GM19463 (cell line): ENCODE results near the gene HERC2.
"Not testable (repeated sequence)": the region's sequence is repeated elsewhere in the genome, so short reads cannot be mapped to it uniquely, and the experiment has no call there.

Experiments used
- ATAC-seq: cut with Tn5 transposase; IDR thresholded peaks from one replicate; pipeline ENCODE4 v1.9.1; 2021; ENCODE audit warnings: mild to moderate bottlenecking, moderate library complexity; ENCODE audit not compliant: unreplicated experiment

Gene HERC2, protein sequence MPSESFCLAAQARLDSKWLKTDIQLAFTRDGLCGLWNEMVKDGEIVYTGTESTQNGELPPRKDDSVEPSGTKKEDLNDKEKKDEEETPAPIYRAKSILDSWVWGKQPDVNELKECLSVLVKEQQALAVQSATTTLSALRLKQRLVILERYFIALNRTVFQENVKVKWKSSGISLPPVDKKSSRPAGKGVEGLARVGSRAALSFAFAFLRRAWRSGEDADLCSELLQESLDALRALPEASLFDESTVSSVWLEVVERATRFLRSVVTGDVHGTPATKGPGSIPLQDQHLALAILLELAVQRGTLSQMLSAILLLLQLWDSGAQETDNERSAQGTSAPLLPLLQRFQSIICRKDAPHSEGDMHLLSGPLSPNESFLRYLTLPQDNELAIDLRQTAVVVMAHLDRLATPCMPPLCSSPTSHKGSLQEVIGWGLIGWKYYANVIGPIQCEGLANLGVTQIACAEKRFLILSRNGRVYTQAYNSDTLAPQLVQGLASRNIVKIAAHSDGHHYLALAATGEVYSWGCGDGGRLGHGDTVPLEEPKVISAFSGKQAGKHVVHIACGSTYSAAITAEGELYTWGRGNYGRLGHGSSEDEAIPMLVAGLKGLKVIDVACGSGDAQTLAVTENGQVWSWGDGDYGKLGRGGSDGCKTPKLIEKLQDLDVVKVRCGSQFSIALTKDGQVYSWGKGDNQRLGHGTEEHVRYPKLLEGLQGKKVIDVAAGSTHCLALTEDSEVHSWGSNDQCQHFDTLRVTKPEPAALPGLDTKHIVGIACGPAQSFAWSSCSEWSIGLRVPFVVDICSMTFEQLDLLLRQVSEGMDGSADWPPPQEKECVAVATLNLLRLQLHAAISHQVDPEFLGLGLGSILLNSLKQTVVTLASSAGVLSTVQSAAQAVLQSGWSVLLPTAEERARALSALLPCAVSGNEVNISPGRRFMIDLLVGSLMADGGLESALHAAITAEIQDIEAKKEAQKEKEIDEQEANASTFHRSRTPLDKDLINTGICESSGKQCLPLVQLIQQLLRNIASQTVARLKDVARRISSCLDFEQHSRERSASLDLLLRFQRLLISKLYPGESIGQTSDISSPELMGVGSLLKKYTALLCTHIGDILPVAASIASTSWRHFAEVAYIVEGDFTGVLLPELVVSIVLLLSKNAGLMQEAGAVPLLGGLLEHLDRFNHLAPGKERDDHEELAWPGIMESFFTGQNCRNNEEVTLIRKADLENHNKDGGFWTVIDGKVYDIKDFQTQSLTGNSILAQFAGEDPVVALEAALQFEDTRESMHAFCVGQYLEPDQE (N-terminal part only)

GRCh38 chr15:28322129-28322588 is at the start of gene HERC2:
TSS of gene HERC2 (minus strand) at chr15:28322179. CDS start at chr15:28321433, 746 bp downstream.
- not testable (repeated sequence) for ATAC-seq

- ATAC-seq: not testable (repeated sequence)
Observed at GRCh38 chr15:28365502-28365901, 43.5 kb upstream of the HERC2 start.

- not testable (repeated sequence) for ATAC-seq
Observed at GRCh38 chr15:28357984-28358383, 36.0 kb upstream of the HERC2 start, which contains the start of gene GOLGA6L24. TSS of gene GOLGA6L24 (minus strand) at chr15:28358084. CDS start at chr15:28358023, 61 bp downstream.

DNA sequence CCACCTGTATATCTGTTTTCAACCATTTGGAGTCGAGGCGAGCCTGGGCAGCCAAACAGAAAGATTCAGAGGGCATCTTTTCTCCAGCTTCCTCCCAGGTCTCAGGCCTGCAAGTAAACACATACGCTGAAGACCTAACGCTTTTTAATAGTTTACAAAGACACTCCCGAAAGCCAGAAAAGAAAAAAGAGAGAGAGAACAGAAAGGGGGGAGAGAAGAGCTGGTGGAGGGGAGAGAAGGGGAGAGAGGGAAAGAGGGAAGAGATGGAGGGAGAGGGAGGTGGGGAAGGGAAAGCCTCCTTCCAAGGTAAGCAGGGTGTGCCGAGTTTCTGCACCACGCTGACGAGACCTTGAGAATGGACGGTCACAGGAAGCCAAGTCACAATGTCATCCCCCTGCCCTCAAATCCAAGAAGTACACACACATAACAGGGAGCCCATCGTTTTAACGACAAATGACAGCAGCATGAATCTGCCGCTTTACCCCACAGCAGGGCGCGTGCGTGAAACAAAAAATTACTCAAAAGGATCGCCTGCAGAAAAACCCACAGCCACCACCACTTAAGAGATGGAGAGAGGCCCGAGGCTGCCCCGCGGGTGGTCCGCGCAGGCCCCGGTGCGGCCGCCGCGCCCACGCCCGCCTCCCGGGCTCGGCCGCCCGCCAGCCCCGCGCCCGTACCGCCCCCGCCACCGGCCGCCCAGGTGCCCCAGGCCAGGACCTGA is 461 bp downstream of the HERC2 start:
- not testable (repeated sequence) for ATAC-seq

DNA sequence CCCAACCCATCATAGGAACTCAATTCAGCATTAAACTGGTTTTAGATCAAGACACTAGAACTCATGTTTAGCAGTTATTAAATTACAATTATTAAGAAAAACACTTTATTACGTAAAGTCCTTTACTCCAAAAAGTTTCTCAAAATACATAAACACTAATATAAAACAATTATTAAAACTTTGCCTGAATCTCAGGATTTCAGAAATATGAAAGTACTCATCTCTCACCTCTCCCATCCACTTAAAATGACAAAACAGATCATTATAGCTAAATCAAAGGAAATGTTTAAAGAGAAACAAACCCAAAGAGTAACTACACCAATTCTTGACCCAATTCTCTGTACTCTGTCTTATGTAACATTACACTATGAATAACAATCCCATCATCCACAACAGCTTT is 2.3 kb downstream of the HERC2 start:
- ATAC-seq: not testable (repeated sequence)

GRCh38 chr15:28318828-28319227 is 3.2 kb downstream of the HERC2 start:
- ATAC-seq: not testable (repeated sequence)

DNA sequence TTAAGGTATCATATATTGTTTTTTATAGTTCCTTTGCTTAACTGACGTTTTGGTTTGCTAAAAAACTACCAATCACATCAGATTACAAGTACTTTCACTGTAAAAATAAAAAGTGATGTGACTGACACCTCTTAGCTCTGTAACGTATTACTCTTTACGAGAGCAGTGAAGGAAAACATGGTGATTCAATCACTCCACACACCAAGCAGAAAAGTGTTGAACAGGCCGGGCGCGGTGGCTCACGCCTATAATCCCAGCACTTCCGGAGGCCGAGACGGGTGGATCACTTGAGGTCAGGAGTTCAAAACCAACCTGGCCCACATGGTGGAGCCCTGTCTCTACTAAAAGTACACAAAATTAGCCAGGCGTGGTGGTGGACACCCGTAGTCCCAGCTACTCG is 3.9 kb downstream of the HERC2 start:
- ATAC-seq: not testable (repeated sequence)

GRCh38 chr15:28316958-28317357 is 5.0 kb downstream of the HERC2 start:
- not testable (repeated sequence) for ATAC-seq

DNA sequence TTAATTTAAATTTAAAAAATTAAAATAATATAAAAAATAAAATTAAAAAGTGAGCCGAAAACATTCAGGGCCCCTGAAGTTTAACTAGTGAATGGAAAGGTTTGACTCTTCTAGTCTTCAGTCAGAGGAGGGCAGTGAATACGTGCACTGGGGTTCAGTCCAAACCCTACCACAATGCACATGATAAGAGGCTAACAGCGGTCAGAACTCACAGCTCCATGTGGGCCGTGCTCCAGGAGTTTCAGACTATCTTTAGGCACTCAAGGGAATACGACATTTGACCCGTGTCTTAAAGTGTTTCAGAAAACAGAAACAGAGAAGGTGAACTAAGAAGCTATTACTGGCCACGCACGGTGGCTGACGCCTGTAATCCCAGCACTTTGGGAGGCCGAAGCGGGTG is 11.5 kb downstream of the HERC2 start:
- not testable (repeated sequence) for ATAC-seq

DNA sequence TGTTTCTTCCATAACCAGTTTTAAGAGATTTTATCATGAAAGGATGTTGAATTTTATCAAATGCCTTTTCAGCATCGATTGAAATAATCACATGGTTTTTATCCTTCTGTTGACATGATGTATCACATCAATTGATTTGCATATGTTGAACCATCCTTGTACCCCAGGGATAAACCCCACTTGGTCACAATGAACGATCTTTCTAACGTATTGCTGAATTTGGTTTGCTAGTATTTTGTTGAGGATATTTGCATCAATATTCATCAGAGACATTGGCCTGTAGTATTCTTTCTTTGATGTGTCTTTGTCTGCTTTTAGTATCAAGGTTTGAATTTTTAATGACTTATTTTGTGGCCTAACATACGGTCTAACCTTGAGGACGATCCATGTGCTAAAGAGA is 13.3 kb downstream of the HERC2 start:
- not testable (repeated sequence) for ATAC-seq

DNA sequence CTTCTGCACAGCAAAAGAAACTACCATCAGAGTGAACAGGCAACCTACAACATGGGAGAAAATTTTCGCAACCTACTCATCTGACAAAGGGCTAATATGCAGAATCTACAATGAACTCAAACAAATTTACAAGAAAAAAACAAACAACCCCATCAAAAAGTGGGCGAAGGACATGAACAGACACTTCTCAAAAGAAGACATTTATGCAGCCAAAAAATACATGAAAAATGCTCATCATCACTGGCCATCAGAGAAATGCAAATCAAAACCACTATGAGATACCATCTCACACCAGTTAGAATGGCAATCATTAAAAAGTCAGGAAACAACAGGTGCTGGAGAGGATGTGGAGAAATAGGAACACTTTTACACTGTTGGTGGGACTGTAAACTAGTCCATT is 16.3 kb downstream of the HERC2 start:
- ATAC-seq: not testable (repeated sequence)

- not testable (repeated sequence) for ATAC-seq
Observed at GRCh38 chr15:28297434-28297833, 24.5 kb downstream of the HERC2 start.

DNA sequence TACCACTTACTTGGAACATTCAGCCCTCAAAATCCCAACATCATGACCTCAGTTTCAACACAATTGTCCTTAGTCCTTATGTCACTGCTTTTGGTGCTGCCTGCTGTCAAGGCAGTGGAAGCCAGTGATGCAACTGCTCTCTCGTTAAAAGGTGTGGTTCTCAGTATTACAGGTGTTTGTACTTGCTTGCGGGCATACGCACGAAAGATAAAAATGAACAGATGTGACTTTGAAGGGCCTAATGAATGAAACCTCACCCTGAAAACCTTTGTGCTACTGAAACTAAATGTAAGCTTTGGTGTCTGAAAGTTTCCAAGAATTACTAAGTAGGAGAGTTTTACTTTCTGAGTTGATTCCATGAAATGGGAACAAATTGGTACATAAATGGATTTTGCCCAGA is 25.2 kb downstream of the HERC2 start:
- not testable (repeated sequence) for ATAC-seq

DNA sequence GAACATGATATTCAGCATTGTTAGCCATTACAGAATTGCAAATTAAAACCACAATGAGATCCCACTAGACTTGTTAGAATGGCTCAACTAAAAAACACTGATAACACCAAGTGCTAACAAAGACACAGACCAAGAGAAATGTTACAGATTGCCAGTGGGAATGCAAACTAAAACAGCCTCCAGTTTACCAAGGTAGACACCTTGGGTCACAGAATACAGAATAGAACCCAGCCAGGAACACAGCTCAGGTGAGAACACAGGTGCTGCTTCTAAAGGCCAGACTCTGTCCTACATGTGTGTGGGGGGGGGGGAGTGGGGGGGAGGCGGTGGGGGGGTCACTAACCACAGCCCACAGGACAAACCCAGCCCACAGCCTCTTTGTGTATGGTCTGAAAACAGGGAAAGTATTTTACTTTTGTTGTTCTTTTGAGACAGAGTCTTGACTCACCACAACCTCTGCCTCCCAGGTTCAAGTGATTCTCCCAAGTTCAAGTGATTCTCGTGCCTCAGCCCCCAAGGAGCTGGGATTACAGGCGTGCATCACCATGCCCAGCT is 26.9 kb downstream of the HERC2 start:
- not testable (repeated sequence) for ATAC-seq

DNA sequence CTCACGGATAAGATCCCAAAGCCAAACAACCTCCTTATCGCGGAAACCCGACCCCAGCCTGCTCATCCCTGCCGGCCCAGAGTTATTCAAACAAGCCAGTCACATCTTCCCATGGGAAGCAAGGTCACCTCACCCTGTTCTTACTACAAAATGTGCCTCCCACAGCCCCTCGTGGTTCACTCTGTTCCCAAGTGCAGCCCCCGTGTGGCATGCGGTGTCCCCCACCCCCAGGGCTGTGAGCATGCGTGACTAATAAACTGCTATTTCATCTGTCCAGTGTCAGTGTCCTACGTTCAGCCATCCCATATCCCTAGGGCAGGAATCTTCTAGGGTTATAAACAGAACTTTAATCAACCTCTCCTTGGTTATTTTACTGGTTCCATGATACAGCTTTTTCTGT is 27.4 kb downstream of the HERC2 start:
- ATAC-seq: not testable (repeated sequence)

DNA sequence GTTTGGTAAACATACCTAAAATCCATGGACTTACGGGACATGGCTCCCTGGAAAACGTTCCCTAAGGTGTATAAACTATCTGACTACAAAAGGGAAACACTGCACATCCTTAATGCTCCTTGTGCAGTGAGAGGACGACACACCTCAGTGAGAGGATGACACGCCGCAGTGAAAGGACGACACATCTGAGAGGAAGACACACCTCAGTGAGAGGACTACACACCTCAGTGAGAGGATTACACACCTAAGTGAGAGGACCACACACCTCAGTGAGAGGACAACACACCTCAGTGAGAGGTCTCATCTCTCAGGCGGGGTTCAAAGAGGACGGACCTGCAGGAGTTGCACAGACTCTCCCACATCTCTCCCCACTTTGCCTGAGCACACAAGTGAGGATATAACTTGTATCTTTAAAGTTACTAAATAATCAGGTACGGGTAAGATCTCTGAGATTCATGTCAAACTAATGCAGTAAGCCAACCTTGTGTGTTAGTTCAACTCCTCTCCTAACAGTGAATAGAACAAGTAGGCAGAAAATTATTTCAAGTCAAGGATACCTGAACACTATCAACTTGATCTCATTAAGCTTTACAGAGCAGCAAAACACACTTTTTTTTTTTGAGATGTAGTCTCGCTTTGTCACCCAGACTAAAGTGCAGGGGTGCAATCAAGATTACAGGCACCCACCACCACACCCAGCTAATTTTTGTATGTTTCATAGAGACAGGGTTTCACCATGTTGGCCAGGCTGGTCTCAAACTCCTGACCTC is 32.1 kb downstream of the HERC2 start:
- ATAC-seq: no peak

GRCh38 chr15:28288830-28289693 is 32.9 kb downstream of the HERC2 start:
- not testable (repeated sequence) for ATAC-seq

- ATAC-seq: not testable (repeated sequence)
Observed at GRCh38 chr15:28286659-28287058, 35.3 kb downstream of the HERC2 start.
